ENCODE data around the gene PRIMPOL.

Gene PRIMPOL

DNA sequence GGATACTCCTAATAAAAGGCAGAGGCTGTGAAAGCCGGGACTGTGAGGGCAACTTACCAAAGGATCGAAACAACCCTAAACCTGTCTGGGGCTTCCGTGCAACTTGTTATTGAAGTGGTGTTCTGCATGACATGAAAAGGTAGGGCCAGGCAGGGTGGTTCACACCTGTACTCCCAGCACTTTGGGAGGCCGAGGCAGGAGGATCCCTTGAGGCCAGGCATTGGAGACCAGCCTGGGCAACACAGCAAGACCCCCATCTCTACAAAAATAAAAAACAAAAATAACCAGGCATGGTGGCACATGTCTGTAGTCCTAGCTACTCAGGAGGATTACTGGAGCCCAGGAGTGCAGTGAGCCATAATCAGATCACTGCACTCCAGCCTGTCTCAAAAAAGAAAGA is 12.6 kb upstream of the PRIMPOL start:
- no peak for FAIRE-seq
- TF ChIP-seq SPI1 (IDR thresholded peaks at IDR 0.05; ENCODE audit: low read depth, low read length) (no peak), PAX5 (IDR thresholded peaks at IDR 0.05; ENCODE audit: insufficient read depth, low read length, severe bottlenecking) (no peak), POLR2A (IDR thresholded peaks at IDR 0.05; ENCODE audit: low read depth, low read length) (no peak), TAF1 (IDR thresholded peaks at IDR 0.05; ENCODE audit: low read depth, low read length) (no peak), POLR2AphosphoS5 (IDR thresholded peaks at IDR 0.05; ENCODE audit: low read depth, low read length) (no peak), POU2F2 (IDR thresholded peaks at IDR 0.05; ENCODE audit: low read depth, low read length) (no peak)
- no peak for DNase-seq (ENCODE audit: insufficient read length, low spot score)

- FAIRE-seq, result no peak
- TF ChIP-seq POLR2AphosphoS5 (IDR thresholded peaks at IDR 0.05; ENCODE audit: low read depth, low read length) (no peak), POU2F2 (IDR thresholded peaks at IDR 0.05; ENCODE audit: low read depth, low read length) (no peak), TAF1 (IDR thresholded peaks at IDR 0.05; ENCODE audit: low read depth, low read length) (no peak), PAX5 (IDR thresholded peaks at IDR 0.05; ENCODE audit: insufficient read depth, low read length, severe bottlenecking) (no peak), SPI1 (IDR thresholded peaks at IDR 0.05; ENCODE audit: low read depth, low read length) (no peak), POLR2A (IDR thresholded peaks at IDR 0.05; ENCODE audit: low read depth, low read length) (no peak)
Observed at GRCh38 chr4:184641022-184641421, 8.5 kb upstream of the PRIMPOL start.

GRCh38 chr4:184641451-184641850 is 8.1 kb upstream of the PRIMPOL start:
- DNase-seq (ENCODE audit: insufficient read length, low spot score), result no peak
- peak; percentile 88 for FAIRE-seq
- TF ChIP-seq PAX5 (IDR thresholded peaks at IDR 0.05; ENCODE audit: insufficient read depth, low read length, severe bottlenecking), result no peak
- no peak for TF ChIP-seq POU2F2 (IDR thresholded peaks at IDR 0.05; ENCODE audit: low read depth, low read length)
- TF ChIP-seq TAF1 (IDR thresholded peaks at IDR 0.05; ENCODE audit: low read depth, low read length), result no peak
- TF ChIP-seq SPI1 (IDR thresholded peaks at IDR 0.05; ENCODE audit: low read depth, low read length), result no peak
- TF ChIP-seq POLR2AphosphoS5 (IDR thresholded peaks at IDR 0.05; ENCODE audit: low read depth, low read length), result no peak
- no peak for TF ChIP-seq POLR2A (IDR thresholded peaks at IDR 0.05; ENCODE audit: low read depth, low read length)

More at GRCh38 chr4:184641022-184641421, 8.5 kb upstream of the PRIMPOL start:
- no peak for DNase-seq (ENCODE audit: insufficient read length, low spot score)

DNA sequence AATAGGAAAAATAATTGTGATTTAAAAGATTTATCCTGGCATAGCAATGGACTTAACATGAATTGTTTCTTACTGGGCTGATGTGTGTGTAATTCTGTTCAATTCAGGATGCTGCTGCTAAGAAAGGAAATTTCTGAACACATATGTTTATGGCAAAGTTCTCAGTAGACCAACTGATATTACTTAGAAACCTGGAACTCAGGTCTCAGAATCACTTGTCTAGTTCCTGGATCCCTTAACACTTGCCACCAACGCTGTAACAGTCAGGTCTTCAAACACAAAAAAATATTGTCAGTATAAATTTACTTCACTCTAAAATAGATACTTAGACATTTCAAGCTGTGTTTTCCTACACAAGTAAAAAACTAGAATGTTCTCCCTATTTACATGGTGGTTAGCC is 5.8 kb upstream of the PRIMPOL start:
- TF ChIP-seq POU2F2 (IDR thresholded peaks at IDR 0.05; ENCODE audit: low read depth, low read length), result no peak
- TF ChIP-seq SPI1 (IDR thresholded peaks at IDR 0.05; ENCODE audit: low read depth, low read length), result no peak
- no peak for TF ChIP-seq POLR2A (IDR thresholded peaks at IDR 0.05; ENCODE audit: low read depth, low read length)
- no peak for TF ChIP-seq PAX5 (IDR thresholded peaks at IDR 0.05; ENCODE audit: insufficient read depth, low read length, severe bottlenecking)
- DNase-seq (ENCODE audit: insufficient read length, low spot score) (no peak), FAIRE-seq (no peak)

GRCh38 chr4:184644553-184645307 is 4.8 kb upstream of the PRIMPOL start:
- DNase-seq (ENCODE audit: insufficient read length, low spot score) (no peak), FAIRE-seq (peak; percentile 84)

DNA sequence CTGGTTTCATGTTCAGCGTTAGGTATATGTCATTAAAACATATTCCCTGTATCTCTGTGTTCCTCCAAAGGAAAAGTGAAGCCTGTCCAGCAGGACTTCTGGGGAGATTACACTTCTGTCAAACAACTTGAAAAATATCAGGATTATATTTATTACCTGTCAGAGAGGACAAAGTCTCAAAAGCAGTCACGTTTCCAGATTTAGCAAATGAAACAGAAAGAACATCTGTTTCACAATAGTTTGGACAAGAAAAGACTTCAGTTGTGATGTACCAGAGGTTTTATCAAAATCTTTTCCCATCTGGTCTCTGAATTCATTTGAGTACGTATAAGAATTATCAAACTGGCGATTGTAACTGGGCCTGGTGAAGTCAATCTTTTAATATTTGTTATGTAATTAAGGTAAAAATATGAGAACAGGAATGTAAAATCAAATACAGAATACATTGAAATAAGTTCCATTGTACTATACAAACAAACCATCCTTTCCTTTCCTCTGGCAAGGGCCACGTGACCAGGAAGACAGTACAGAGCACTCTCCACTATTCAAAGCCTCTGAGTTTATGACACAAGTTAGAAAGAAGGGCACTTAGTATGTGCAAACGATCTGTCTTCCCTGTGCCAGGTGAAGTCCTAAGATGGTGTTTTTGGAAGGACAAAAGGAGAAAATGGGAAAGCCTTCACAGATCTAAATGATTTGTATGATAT is 3.5 kb upstream of the PRIMPOL start:
- FAIRE-seq, result no peak

More at GRCh38 chr4:184644553-184645307, 4.8 kb upstream of the PRIMPOL start:
- TF ChIP-seq SPI1 (IDR thresholded peaks at IDR 0.05; ENCODE audit: low read depth, low read length), result no peak
- TF ChIP-seq TAF1 (IDR thresholded peaks at IDR 0.05; ENCODE audit: low read depth, low read length), result no peak
- TF ChIP-seq PAX5 (IDR thresholded peaks at IDR 0.05; ENCODE audit: insufficient read depth, low read length, severe bottlenecking), result no peak
- no peak for TF ChIP-seq POU2F2 (IDR thresholded peaks at IDR 0.05; ENCODE audit: low read depth, low read length)

DNA sequence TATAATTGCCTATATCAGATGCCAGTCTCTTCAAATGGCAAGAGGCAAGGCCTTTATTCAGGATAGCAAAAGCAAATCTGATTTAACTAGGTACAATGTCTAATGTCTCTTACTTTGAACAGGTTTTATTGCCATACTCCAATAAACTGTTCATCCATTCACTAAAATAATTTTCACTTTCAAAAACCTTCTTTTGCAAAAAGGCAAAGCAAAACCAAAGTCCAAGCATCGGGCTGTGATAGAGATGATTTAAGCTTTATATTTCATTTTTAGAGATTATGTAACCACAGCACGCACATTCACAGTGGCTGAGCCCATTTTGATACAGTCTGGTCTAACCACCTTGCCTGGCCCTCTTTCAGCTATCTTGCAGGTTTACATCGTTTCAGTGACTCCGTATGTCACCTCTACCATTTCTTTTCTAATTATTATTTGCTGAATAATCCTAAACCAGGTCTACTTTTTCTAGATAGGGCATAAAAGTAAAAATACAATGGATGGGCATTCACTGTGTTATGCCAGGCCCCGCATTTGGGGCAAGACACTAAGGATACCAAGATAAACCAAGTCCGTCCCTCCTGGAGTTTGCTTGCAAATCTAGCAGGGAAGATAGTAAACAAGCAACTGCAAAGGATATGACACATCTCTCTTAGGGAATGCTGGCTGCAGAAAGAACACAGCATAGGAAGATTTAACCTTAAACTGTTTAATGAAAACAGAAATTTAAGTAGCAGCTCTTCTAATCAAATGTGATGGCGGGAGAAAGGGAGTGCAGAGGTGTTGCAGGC is 2.1 kb upstream of the PRIMPOL start:
- no peak for DNase-seq (ENCODE audit: insufficient read length, low spot score)
- FAIRE-seq, result no peak
- TF ChIP-seq POU2F2 (IDR thresholded peaks at IDR 0.05; ENCODE audit: low read depth, low read length), result no peak
- TF ChIP-seq POLR2AphosphoS5 (IDR thresholded peaks at IDR 0.05; ENCODE audit: low read depth, low read length), result no peak
- TF ChIP-seq TAF1 (IDR thresholded peaks at IDR 0.05; ENCODE audit: low read depth, low read length), result no peak
- no peak for TF ChIP-seq SPI1 (IDR thresholded peaks at IDR 0.05; ENCODE audit: low read depth, low read length)
- TF ChIP-seq POLR2A (IDR thresholded peaks at IDR 0.05; ENCODE audit: low read depth, low read length), result no peak
- no peak for TF ChIP-seq PAX5 (IDR thresholded peaks at IDR 0.05; ENCODE audit: insufficient read depth, low read length, severe bottlenecking)

More for the DNA sequence above, 3.5 kb upstream of the PRIMPOL start:
- TF ChIP-seq POU2F2 (IDR thresholded peaks at IDR 0.05; ENCODE audit: low read depth, low read length) (no peak), TAF1 (IDR thresholded peaks at IDR 0.05; ENCODE audit: low read depth, low read length) (no peak), SPI1 (IDR thresholded peaks at IDR 0.05; ENCODE audit: low read depth, low read length) (no peak), POLR2AphosphoS5 (IDR thresholded peaks at IDR 0.05; ENCODE audit: low read depth, low read length) (no peak), PAX5 (IDR thresholded peaks at IDR 0.05; ENCODE audit: insufficient read depth, low read length, severe bottlenecking) (no peak), POLR2A (IDR thresholded peaks at IDR 0.05; ENCODE audit: low read depth, low read length) (no peak)
- DNase-seq (ENCODE audit: insufficient read length, low spot score), result no peak

- DNase-seq (ENCODE audit: insufficient read length, low spot score) (no peak), FAIRE-seq (no peak)
- no peak for TF ChIP-seq TAF1 (IDR thresholded peaks at IDR 0.05; ENCODE audit: low read depth, low read length)
- no peak for TF ChIP-seq POLR2A (IDR thresholded peaks at IDR 0.05; ENCODE audit: low read depth, low read length)
- TF ChIP-seq POU2F2 (IDR thresholded peaks at IDR 0.05; ENCODE audit: low read depth, low read length), result no peak
- TF ChIP-seq POLR2AphosphoS5 (IDR thresholded peaks at IDR 0.05; ENCODE audit: low read depth, low read length), result no peak
- TF ChIP-seq SPI1 (IDR thresholded peaks at IDR 0.05; ENCODE audit: low read depth, low read length), result no peak
- no peak for TF ChIP-seq PAX5 (IDR thresholded peaks at IDR 0.05; ENCODE audit: insufficient read depth, low read length, severe bottlenecking)
Observed at GRCh38 chr4:184648054-184648312, 1.6 kb upstream of the PRIMPOL start.
